Activated naive CD4-positive, alpha-beta T cell (primary cell): ENCODE measurements around the gene MEGF11.
"Not testable (repeated sequence)": the region's sequence is repeated elsewhere in the genome, so short reads cannot be mapped to it uniquely, and the experiment has no call there.

ENCODE experiments used
- DNase-seq, 4 experiments: peaks; one replicate each; lab custom pipeline; 2025; lab: John Stamatoyannopoulos, UW

MEGF11 gene

GRCh38 chr15:66001717-66002426 is 251.7 kb downstream of the MEGF11 start:
- DNase-seq: no peak

GRCh38 chr15:66001042-66001441 is 252.5 kb downstream of the MEGF11 start:
- no peak for DNase-seq

- DNase-seq: no peak
Measured at GRCh38 chr15:65998486-65998885, 255.1 kb downstream of the MEGF11 start.

- DNase-seq: no peak
Measured at GRCh38 chr15:65996901-65997300, 256.6 kb downstream of the MEGF11 start.

GRCh38 chr15:65994832-65995231 is 258.7 kb downstream of the MEGF11 start:
- DNase-seq: no peak

- DNase-seq: no peak
Measured at GRCh38 chr15:65993762-65994161, 259.8 kb downstream of the MEGF11 start.

- no peak for DNase-seq
Measured at GRCh38 chr15:65993236-65993635, 260.3 kb downstream of the MEGF11 start.

- DNase-seq: no peak
Measured at GRCh38 chr15:65991721-65992483, 261.6 kb downstream of the MEGF11 start.

- DNase-seq: no peak
Measured at GRCh38 chr15:65990298-65990981, 263.1 kb downstream of the MEGF11 start.

- DNase-seq: no peak
Measured at GRCh38 chr15:65987100-65987499, 266.4 kb downstream of the MEGF11 start.

GRCh38 chr15:65986416-65986815 is 267.1 kb downstream of the MEGF11 start:
- DNase-seq: no peak

GRCh38 chr15:65985387-65985786 is 268.2 kb downstream of the MEGF11 start:
- DNase-seq: no peak

GRCh38 chr15:65982627-65983322 is 270.8 kb downstream of the MEGF11 start:
- DNase-seq: no peak

- peak; percentile 11 to 67 (median 32) for DNase-seq
Measured at GRCh38 chr15:65981837-65982626, 271.5 kb downstream of the MEGF11 start.

GRCh38 chr15:65980824-65981456 is 272.6 kb downstream of the MEGF11 start:
- DNase-seq: no peak

- DNase-seq: no peak
Measured at GRCh38 chr15:65979837-65980236, 273.7 kb downstream of the MEGF11 start.

- no peak for DNase-seq
Measured at GRCh38 chr15:65979316-65979715, 274.2 kb downstream of the MEGF11 start.

- no peak for DNase-seq
Measured at GRCh38 chr15:65978110-65978509, 275.4 kb downstream of the MEGF11 start.

GRCh38 chr15:65976196-65976595 is 277.4 kb downstream of the MEGF11 start:
- DNase-seq: not testable (repeated sequence)

GRCh38 chr15:65971741-65971995 is 281.9 kb downstream of the MEGF11 start:
- no peak for DNase-seq
